GM12875 (cell line): Measurements from ENCODE around the gene COL8A1.

Source experiments
- H3K4me3 ChIP-seq: one replicate; pipeline ENCODE4 v1.5.1; 2011; ENCODE audit warnings: low read depth, low read length, control low read depth
- TF ChIP-seq, protein P1 (sequence below): IDR thresholded peaks from 2 replicates; pipeline ENCODE4 v1.5.1; 2011; ENCODE audit warnings: low read depth, mild to moderate bottlenecking, control low read depth, inconsistent platforms, low read length, moderate library complexity, borderline replicate concordance; ENCODE audit not compliant: insufficient read depth

Gene COL8A1

GRCh38 chr3:99706410-99706809 lies 68.0 kb downstream of the COL8A1 start:
- H3K4me3 ChIP-seq = no peak overlapping the region
- TF ChIP-seq, protein P1, sequence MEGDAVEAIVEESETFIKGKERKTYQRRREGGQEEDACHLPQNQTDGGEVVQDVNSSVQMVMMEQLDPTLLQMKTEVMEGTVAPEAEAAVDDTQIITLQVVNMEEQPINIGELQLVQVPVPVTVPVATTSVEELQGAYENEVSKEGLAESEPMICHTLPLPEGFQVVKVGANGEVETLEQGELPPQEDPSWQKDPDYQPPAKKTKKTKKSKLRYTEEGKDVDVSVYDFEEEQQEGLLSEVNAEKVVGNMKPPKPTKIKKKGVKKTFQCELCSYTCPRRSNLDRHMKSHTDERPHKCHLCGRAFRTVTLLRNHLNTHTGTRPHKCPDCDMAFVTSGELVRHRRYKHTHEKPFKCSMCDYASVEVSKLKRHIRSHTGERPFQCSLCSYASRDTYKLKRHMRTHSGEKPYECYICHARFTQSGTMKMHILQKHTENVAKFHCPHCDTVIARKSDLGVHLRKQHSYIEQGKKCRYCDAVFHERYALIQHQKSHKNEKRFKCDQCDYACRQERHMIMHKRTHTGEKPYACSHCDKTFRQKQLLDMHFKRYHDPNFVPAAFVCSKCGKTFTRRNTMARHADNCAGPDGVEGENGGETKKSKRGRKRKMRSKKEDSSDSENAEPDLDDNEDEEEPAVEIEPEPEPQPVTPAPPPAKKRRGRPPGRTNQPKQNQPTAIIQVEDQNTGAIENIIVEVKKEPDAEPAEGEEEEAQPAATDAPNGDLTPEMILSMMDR = no peak

- TF ChIP-seq, protein P1 = no peak
- H3K4me3 ChIP-seq = no peak overlapping the region
Measured at GRCh38 chr3:99708207-99708745, 69.9 kb downstream of the COL8A1 start.

DNA sequence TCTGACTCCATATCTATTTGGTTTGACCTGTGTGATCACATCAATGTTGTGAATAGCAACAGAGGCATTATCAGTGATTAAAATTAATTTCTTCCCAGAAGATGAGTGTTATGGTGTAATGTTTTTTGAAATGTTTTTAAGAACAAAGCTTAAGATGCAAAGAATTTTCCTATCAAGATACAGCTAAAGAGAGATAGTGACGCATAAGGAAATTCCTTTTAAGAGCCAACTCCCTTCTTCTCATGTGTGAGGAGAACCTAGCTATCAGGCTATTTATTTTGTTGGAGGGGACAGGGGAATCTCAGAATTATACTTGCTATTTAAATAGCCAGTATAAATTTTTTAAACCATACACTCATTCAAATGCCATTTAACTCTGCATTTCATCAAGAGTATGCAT lies 71.3 kb downstream of the COL8A1 start:
- TF ChIP-seq, protein P1 = no peak
- no peak overlapping the region for H3K4me3 ChIP-seq

GRCh38 chr3:99710094-99710493 lies 71.7 kb downstream of the COL8A1 start:
- no peak overlapping the region for H3K4me3 ChIP-seq
- TF ChIP-seq, protein P1 = no peak

GRCh38 chr3:99711351-99711750 lies 73.0 kb downstream of the COL8A1 start:
- TF ChIP-seq, protein P1 = no peak
- H3K4me3 ChIP-seq = no peak overlapping the region

DNA sequence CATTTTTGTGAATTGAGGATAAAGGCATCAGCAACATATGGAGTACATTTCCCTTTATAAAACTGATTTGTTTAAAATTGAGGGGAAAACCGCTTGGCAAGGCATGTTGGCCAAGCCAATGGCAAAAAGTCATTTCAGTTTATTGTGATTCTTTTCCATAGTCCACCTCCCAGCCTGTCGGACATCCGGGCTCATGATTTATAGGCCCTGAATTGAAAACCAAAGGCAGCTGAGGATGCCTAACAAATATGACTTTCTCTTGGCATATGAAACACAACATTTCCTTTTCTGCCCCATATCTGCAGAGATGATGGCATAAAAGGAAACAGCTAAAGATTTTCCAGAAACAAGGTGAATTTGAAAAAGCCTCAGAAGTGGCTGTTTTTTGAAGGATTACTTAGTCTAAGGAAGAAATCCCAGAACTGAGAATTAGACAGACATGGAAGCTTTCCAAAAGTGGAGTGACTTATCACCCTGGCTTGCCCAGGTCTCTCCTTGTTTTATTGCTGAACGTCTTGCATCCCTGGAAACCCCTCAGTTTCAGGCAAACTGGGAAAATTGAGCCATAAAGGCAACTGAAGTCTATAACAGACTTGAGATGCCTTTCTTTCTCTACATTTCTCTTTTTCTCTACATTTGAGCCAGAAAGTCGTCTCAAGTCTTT lies 74.0 kb downstream of the COL8A1 start:
- TF ChIP-seq, protein P1 = no peak

GRCh38 chr3:99713440-99713839 lies 75.0 kb downstream of the COL8A1 start:
- H3K4me3 ChIP-seq = no peak overlapping the region
- TF ChIP-seq, protein P1 = no peak

More for the DNA sequence above, 74.0 kb downstream of the COL8A1 start:
- no peak overlapping the region for H3K4me3 ChIP-seq
